K562 (cell line): ENCODE results near the gene KNDC1. TPM values are rescaled to one million over a fixed set of nuclear protein-coding genes. Genes with fewer than 3 reads are reported as not detected.

ENCODE experiments used
- ARID4B ChIP-seq: sonication (generic); formaldehyde crosslinking; IDR thresholded peaks from 2 replicates; pipeline ENCODE4 v1.8.0; 2022; ENCODE audit warnings: mild to moderate bottlenecking, missing genetic modification reagents
- CBX5 ChIP-seq: IDR thresholded peaks from 2 replicates; pipeline ENCODE4 v1.6.1; 2014; ENCODE audit warnings: low read depth, borderline replicate concordance
- GATA2 ChIP-seq: sonication (generic); formaldehyde crosslinking; IDR thresholded peaks from 2 replicates; pipeline ENCODE4 v1.4.0; 2020; ENCODE audit warnings: mild to moderate bottlenecking, missing genetic modification reagents
- HCFC1 ChIP-seq: IDR thresholded peaks from 2 replicates; pipeline ENCODE4 v1.6.1; 2012; ENCODE audit warnings: low read depth, low read length, improper control_type of control experiment
- HDAC1 ChIP-seq, 2 experiments: fragments of 450-650 bp; IDR thresholded peaks; 2 replicates each; pipeline ENCODE4 v1.6.1; 2016 to 2017; ENCODE audit warnings: inconsistent platforms in 1 of 2, mild to moderate bottlenecking in 1 of 2, moderate library complexity in 1 of 2
- RBM22 ChIP-seq: fragments of 200-400 bp; formaldehyde crosslinking; IDR thresholded peaks from 2 replicates; pipeline ENCODE4 v1.6.1; 2018; ENCODE audit warnings: low read length, low read depth; ENCODE audit not compliant: poor library complexity, severe bottlenecking
- ZKSCAN1 ChIP-seq: fragments of 150-350 bp; IDR thresholded peaks from 2 replicates; pipeline ENCODE4 v1.6.1; 2016; ENCODE audit warnings: low read depth, low read length
- polyA plus RNA-seq, 8 experiments: library from polyadenylated mRNA; depleted of rRNA in 4 of 8; stranded (reverse) in 5 of 8; unstranded in 3 of 8; fragments of >200 nt; fragmentation: Nextera tagmentation in 2 of 8; fragmentation: Illumina TruSeq in 1 of 8; extraction: Ambion mirVana in 2 of 8; extraction: Trizol in 1 of 8; gene quantifications; 2 replicates each; pipeline versions ENCODE4 v1.2.1 to v1.2.3, GENCODE V29; 2011 to 2014; ENCODE audit warnings: inconsistent platforms in 1 of 8, missing spikeins in 1 of 8
- total RNA-seq, 7 experiments: library from RNA; depleted of rRNA in 6 of 7; stranded (reverse); fragments of >200 nt in 6 of 7; fragmentation: Illumina TruSeq in 2 of 7; extraction: Trizol in 2 of 7; gene quantifications; 2 replicates each; pipeline versions ENCODE4 v1.2.1 to v1.2.3, GENCODE V29; 2011 to 2021; ENCODE audit warnings: low replicate concordance in 1 of 7
- TF ChIP-seq, protein P1 (sequence below): fragments of 250-450 bp; sonication (Bioruptor Pico); IDR thresholded peaks from 2 replicates; pipeline ENCODE4 v1.4.0; 2020; ENCODE audit warnings: mild to moderate bottlenecking, moderate library complexity

Gene KNDC1
- total and polyA plus RNA-seq, 9 of the 15 experiments (the other 6 are each of a cell fraction or from before 2014, with no cell fraction given), result 0.07 to 0.26 (median 0.11) TPM; not detected in 6

GRCh38 chr10:133187906-133188681, 28.1 kb downstream of the KNDC1 start (continued):
- TF ChIP-seq, protein P1, sequence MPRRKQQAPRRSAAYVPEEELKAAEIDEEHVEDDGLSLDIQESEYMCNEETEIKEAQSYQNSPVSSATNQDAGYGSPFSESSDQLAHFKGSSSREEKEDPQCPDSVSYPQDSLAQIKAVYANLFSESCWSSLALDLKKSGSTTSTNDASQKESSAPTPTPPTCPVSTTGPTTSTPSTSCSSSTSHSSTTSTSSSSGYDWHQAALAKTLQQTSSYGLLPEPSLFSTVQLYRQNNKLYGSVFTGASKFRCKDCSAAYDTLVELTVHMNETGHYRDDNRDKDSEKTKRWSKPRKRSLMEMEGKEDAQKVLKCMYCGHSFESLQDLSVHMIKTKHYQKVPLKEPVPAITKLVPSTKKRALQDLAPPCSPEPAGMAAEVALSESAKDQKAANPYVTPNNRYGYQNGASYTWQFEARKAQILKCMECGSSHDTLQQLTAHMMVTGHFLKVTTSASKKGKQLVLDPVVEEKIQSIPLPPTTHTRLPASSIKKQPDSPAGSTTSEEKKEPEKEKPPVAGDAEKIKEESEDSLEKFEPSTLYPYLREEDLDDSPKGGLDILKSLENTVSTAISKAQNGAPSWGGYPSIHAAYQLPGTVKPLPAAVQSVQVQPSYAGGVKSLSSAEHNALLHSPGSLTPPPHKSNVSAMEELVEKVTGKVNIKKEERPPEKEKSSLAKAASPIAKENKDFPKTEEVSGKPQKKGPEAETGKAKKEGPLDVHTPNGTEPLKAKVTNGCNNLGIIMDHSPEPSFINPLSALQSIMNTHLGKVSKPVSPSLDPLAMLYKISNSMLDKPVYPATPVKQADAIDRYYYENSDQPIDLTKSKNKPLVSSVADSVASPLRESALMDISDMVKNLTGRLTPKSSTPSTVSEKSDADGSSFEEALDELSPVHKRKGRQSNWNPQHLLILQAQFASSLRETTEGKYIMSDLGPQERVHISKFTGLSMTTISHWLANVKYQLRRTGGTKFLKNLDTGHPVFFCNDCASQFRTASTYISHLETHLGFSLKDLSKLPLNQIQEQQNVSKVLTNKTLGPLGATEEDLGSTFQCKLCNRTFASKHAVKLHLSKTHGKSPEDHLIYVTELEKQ, result no peak
- TF ChIP-seq GATA2 (no peak), ZKSCAN1 (no peak), CBX5 (no peak), HDAC1 (IDR thresholded peaks at IDR 0.05) (no peak), HCFC1 (no peak), RBM22 (no peak), ARID4B (no peak)
